ENCODE measurements around the gene KLHDC10.
A peak's percentile ranks its signal among the peaks of the same experiment; 100 is the strongest.
"Not testable (repeated sequence)": the region's sequence is repeated elsewhere in the genome, so short reads cannot be mapped to it uniquely, and the experiment has no call there.

Gene KLHDC10

GRCh38 chr7:130071701-130072622 lies 1.6 kb downstream of the KLHDC10 start:
- FAIRE-seq: no peak
- DNase-seq (ENCODE audit: low spot score): peak; percentile 54

- DNase-seq (ENCODE audit: low spot score): no peak
- FAIRE-seq: no peak
Observed at GRCh38 chr7:130079846-130080394, 9.6 kb downstream of the KLHDC10 start.

- not testable (repeated sequence) for DNase-seq (ENCODE audit: low spot score); FAIRE-seq
Observed at GRCh38 chr7:130083497-130083896, 13.2 kb downstream of the KLHDC10 start.

- DNase-seq (ENCODE audit: low spot score) (peak; percentile 7), FAIRE-seq (no peak)
Observed at GRCh38 chr7:130084037-130084875, 13.9 kb downstream of the KLHDC10 start.

GRCh38 chr7:130085235-130085634 lies 14.9 kb downstream of the KLHDC10 start:
- DNase-seq (ENCODE audit: low spot score); FAIRE-seq: not testable (repeated sequence)

- FAIRE-seq (no peak), DNase-seq (ENCODE audit: low spot score) (no peak)
Observed at GRCh38 chr7:130086938-130087337, 16.6 kb downstream of the KLHDC10 start.

GRCh38 chr7:130087364-130087763 lies 17.0 kb downstream of the KLHDC10 start:
- FAIRE-seq (no peak), DNase-seq (ENCODE audit: low spot score) (no peak)

GRCh38 chr7:130090745-130091532 lies 20.6 kb downstream of the KLHDC10 start:
- no peak for FAIRE-seq

GRCh38 chr7:130091999-130092398 lies 21.7 kb downstream of the KLHDC10 start:
- DNase-seq (ENCODE audit: low spot score): no peak
- FAIRE-seq: no peak

More at GRCh38 chr7:130090745-130091532, 20.6 kb downstream of the KLHDC10 start:
- DNase-seq (ENCODE audit: low spot score): no peak

- FAIRE-seq: no peak
Observed at GRCh38 chr7:130092598-130092997, 22.3 kb downstream of the KLHDC10 start.

GRCh38 chr7:130095812-130096211 lies 25.5 kb downstream of the KLHDC10 start:
- no peak for DNase-seq (ENCODE audit: low spot score)
- no peak for FAIRE-seq

More at GRCh38 chr7:130092598-130092997, 22.3 kb downstream of the KLHDC10 start:
- DNase-seq (ENCODE audit: low spot score): no peak

GRCh38 chr7:130096243-130096827 lies 26.0 kb downstream of the KLHDC10 start:
- FAIRE-seq: no peak
- no peak for DNase-seq (ENCODE audit: low spot score)

GRCh38 chr7:130099331-130099730 lies 29.0 kb downstream of the KLHDC10 start:
- no peak for FAIRE-seq
- DNase-seq (ENCODE audit: low spot score): no peak

- FAIRE-seq (no peak), DNase-seq (ENCODE audit: low spot score) (no peak)
Observed at GRCh38 chr7:130102588-130102987, 32.3 kb downstream of the KLHDC10 start.

GRCh38 chr7:130107949-130108674 lies 37.8 kb downstream of the KLHDC10 start:
- DNase-seq (ENCODE audit: low spot score) (no peak), FAIRE-seq (no peak)

GRCh38 chr7:130108809-130109208 lies 38.5 kb downstream of the KLHDC10 start:
- DNase-seq (ENCODE audit: low spot score) (no peak), FAIRE-seq (no peak)

- FAIRE-seq (no peak), DNase-seq (ENCODE audit: low spot score) (no peak)
Observed at GRCh38 chr7:130112093-130112492, 41.8 kb downstream of the KLHDC10 start.

GRCh38 chr7:130112662-130113425 lies 42.5 kb downstream of the KLHDC10 start:
- FAIRE-seq (no peak), DNase-seq (ENCODE audit: low spot score) (no peak)

GRCh38 chr7:130113426-130113805 lies 43.1 kb downstream of the KLHDC10 start:
- not testable (repeated sequence) for FAIRE-seq; DNase-seq (ENCODE audit: low spot score)
